Fibroblast of lung (primary cell): ENCODE results near the gene KHK. TPM values are rescaled to one million over a fixed set of nuclear protein-coding genes. Genes with fewer than 3 reads are reported as not detected.

ENCODE experiments used
- DNase-seq, 2 donors: peaks; one replicate each; pipeline versions ENCODE4 v3.0.0 to v3.0.0-alpha.2; 2010; ENCODE audit warnings: low read depth in 2 of 2
- H2AFZ ChIP-seq: 2 replicates; pipeline ENCODE4 v1.5.1; 2012; ENCODE audit warnings: low read length, control low read depth, inconsistent platforms
- H3K27ac ChIP-seq: 2 replicates; pipeline ENCODE4 v1.5.1; 2011; ENCODE audit warnings: low read length, control low read depth; ENCODE audit not compliant: insufficient read depth
- H3K27me3 ChIP-seq: 2 replicates; pipeline ENCODE4 v1.5.1; 2011; ENCODE audit warnings: mild to moderate bottlenecking, low read length; ENCODE audit not compliant: control insufficient read depth, insufficient read depth
- H3K36me3 ChIP-seq: 2 replicates; pipeline ENCODE4 v1.5.1; 2011; ENCODE audit warnings: low read length; ENCODE audit not compliant: control insufficient read depth, insufficient read depth
- H3K4me1 ChIP-seq: 2 replicates; pipeline ENCODE4 v1.5.1; 2011; ENCODE audit warnings: low read length; ENCODE audit not compliant: control insufficient read depth, insufficient read depth; ENCODE audit errors: extremely low read depth
- H3K4me2 ChIP-seq: 2 replicates; pipeline ENCODE4 v1.5.1; 2011; ENCODE audit warnings: low read length, control low read depth; ENCODE audit not compliant: insufficient read depth; ENCODE audit errors: extremely low read depth
- H3K4me3 ChIP-seq, 4 experiments: fragments of 200-600 bp in 1 of 4; sonication (generic) in 1 of 4; replicated peaks in 1 of 4; 2 replicates each; pipeline ENCODE4 v1.5.1; 2011 to 2016; ENCODE audit warnings: low read length in 4 of 4, low read depth in 3 of 4, mild to moderate bottlenecking in 3 of 4, control low read depth in 2 of 4, inconsistent platforms in 1 of 4, mixed read lengths in 1 of 4; ENCODE audit not compliant: insufficient read depth in 1 of 4; ENCODE audit errors: control extremely low read depth in 1 of 4
- H3K79me2 ChIP-seq: 2 replicates; pipeline ENCODE4 v1.5.1; 2012; ENCODE audit warnings: mild to moderate bottlenecking, low read length, inconsistent platforms; ENCODE audit not compliant: control insufficient read depth, insufficient read depth
- H3K9ac ChIP-seq: 2 replicates; pipeline ENCODE4 v1.5.1; 2011; ENCODE audit warnings: mild to moderate bottlenecking, low read length, control low read depth; ENCODE audit not compliant: insufficient read depth
- H3K9me3 ChIP-seq: 2 replicates; pipeline ENCODE4 v1.5.1; 2012; ENCODE audit warnings: low read depth, low read length; ENCODE audit not compliant: control insufficient read depth, insufficient read depth
- H4K20me1 ChIP-seq: 2 replicates; pipeline ENCODE4 v1.5.1; 2011; ENCODE audit warnings: low read length; ENCODE audit not compliant: control insufficient read depth, insufficient read depth; ENCODE audit errors: extremely low read depth
- CTCF ChIP-seq, 2 donors: IDR thresholded peaks in 1 of 2; conservative IDR thresholded peaks in 1 of 2; 1 replicate in 1 of 2; 2 replicates in 1 of 2; pipeline ENCODE4 v1.5.1; 2011 to 2012; ENCODE audit warnings: low read length in 2 of 2, control low read depth in 1 of 2, inconsistent platforms in 1 of 2, low read depth in 1 of 2, mild to moderate bottlenecking in 1 of 2
- EZH2 ChIP-seq: IDR thresholded peaks from 2 replicates; pipeline ENCODE4 v1.5.1; 2012; ENCODE audit warnings: low read length, control low read depth, mild to moderate bottlenecking; ENCODE audit errors: missing control alignments
- polyA plus RNA-seq, 2 donors: library from polyadenylated mRNA; depleted of rRNA in 1 of 2; stranded (reverse) in 1 of 2; unstranded in 1 of 2; fragments of >200 nt; gene quantifications; 2 replicates each; pipeline ENCODE4 v1.2.1, GENCODE V29; 2011 to 2012; ENCODE audit warnings: missing spikeins in 1 of 2
- total RNA-seq: library from RNA; depleted of rRNA; stranded (reverse); fragments of >200 nt; gene quantifications from 2 replicates; pipeline ENCODE4 v1.2.1, GENCODE V29; 2014

The KHK gene
- total and polyA plus RNA-seq, 2 donors (not counting 1 experiment from before 2014, with no cell fraction given), result 0.17 to 1.3 TPM

- Histone ChIP-seq H3K9me3 (no peaks in the 10 kb centered on the region), H3K4me2 (peak overlapping the region; percentile 97), H3K4me1 (peaks cover 4% of the 10 kb centered on the region), H3K4me3 (peak overlapping the region; percentile 87 to 98 (median 96)), H3K9ac (peak overlapping the region; percentile 90), H3K79me2 (peaks cover 15% of the 10 kb centered on the region), H3K27me3 (no peaks in the 10 kb centered on the region), H3K27ac (peak overlapping the region; percentile 82), H4K20me1 (no peaks in the 10 kb centered on the region), H3K36me3 (peaks cover 18% of the 10 kb centered on the region), H2AFZ (no peak overlapping the region)
- DNase-seq, result no peak
- TF ChIP-seq CTCF (conservative IDR thresholded peaks at IDR 0.05 in 1 of 2, IDR thresholded peaks at IDR 0.05 in 1 of 2; ENCODE audit: low read depth in 1 of 2, low read length in 2 of 2), result no peak
- no peak for TF ChIP-seq EZH2
These were observed 46.8 kb downstream of the KHK start for GRCh38 chr2:27133195-27133875.

GRCh38 chr2:27133905-27134780, 47.6 kb downstream of the KHK start, which contains the start of gene PREB:
Gene PREB (minus strand): TSS chr2:27134636. CDS start chr2:27134421, 215 bp downstream.
- peak within 1 kb of the TSS; percentile 82 for H2AFZ ChIP-seq
- peak; percentile 85 to 94 for DNase-seq
- H3K4me3 ChIP-seq, result peak within 1 kb of the TSS; percentile 87 to 98 (median 96)
- TF ChIP-seq CTCF (conservative IDR thresholded peaks at IDR 0.05 in 1 of 2, IDR thresholded peaks at IDR 0.05 in 1 of 2; ENCODE audit: low read depth in 1 of 2, low read length in 2 of 2), result peak; percentile 41 to 55
- no peak for TF ChIP-seq EZH2
- H3K4me2 ChIP-seq, result peak within 1 kb of the TSS; percentile 97
- H3K27me3 ChIP-seq, result no peaks in the 10 kb centered on the region
- H3K9me3 ChIP-seq, result no peaks in the 10 kb centered on the region
- H3K79me2 ChIP-seq, result peaks cover 15% of the 10 kb centered on the region
- peaks cover 18% of the 10 kb centered on the region for H3K36me3 ChIP-seq
- peak within 1 kb of the TSS; percentile 82 for H3K27ac ChIP-seq
- H3K4me1 ChIP-seq, result peaks cover 4% of the 10 kb centered on the region
- H3K9ac ChIP-seq, result peak within 1 kb of the TSS; percentile 90
- H4K20me1 ChIP-seq, result no peaks in the 10 kb centered on the region
